Activated T-helper 1 cell treated with anti-CD3 and anti-CD28 coated beads, Interleukin-2, amount 50 U/mL, for 16 hours (primary cell): ENCODE measurements around the gene FAXC.

Experiments
- DNase-seq, 2 donors: peaks; one replicate each; pipeline ENCODE4 v3.0.0-alpha.2; 2020; ENCODE audit warnings: low read depth in 1 of 2, low spot score in 1 of 2

Gene FAXC

GRCh38 chr6:99349171-99350141 is at the start of gene FAXC:
Gene FAXC (minus strand): TSS chr6:99349674. CDS start chr6:99349372, 302 bp downstream.
- DNase-seq, result no peak

GRCh38 chr6:99397287-99397686 is 47.8 kb upstream of the FAXC start:
- no peak for DNase-seq

GRCh38 chr6:99393698-99394531 is 44.4 kb upstream of the FAXC start, which contains the start of gene COQ3:
Gene COQ3 (minus strand): TSS chr6:99394195. CDS start chr6:99394179, 16 bp downstream.
- peak; percentile 39 to 49 for DNase-seq

GRCh38 chr6:99393366-99393697 is 43.9 kb upstream of the FAXC start:
- DNase-seq, result no peak

GRCh38 chr6:99390896-99391295 is 41.4 kb upstream of the FAXC start:
- DNase-seq, result no peak

- DNase-seq, result no peak
Observed at GRCh38 chr6:99384507-99384906, 35.0 kb upstream of the FAXC start.

GRCh38 chr6:99378636-99379035 is 29.2 kb upstream of the FAXC start:
- no peak for DNase-seq

- no peak for DNase-seq
Observed at GRCh38 chr6:99369533-99369932, 20.1 kb upstream of the FAXC start.

GRCh38 chr6:99366852-99367251 is 17.4 kb upstream of the FAXC start:
- no peak for DNase-seq

- DNase-seq, result no peak
Observed at GRCh38 chr6:99364026-99364425, 14.6 kb upstream of the FAXC start.

GRCh38 chr6:99362678-99363268 is 13.3 kb upstream of the FAXC start:
- no peak for DNase-seq

GRCh38 chr6:99359800-99360199 is 10.3 kb upstream of the FAXC start:
- DNase-seq, result no peak

GRCh38 chr6:99356641-99357040 is 7.2 kb upstream of the FAXC start:
- DNase-seq, result no peak

GRCh38 chr6:99354983-99355382 is 5.5 kb upstream of the FAXC start:
- no peak for DNase-seq

GRCh38 chr6:99353126-99353525 is 3.7 kb upstream of the FAXC start:
- no peak for DNase-seq

GRCh38 chr6:99350573-99350972 is 1.1 kb upstream of the FAXC start:
- no peak for DNase-seq

- no peak for DNase-seq
Observed at GRCh38 chr6:99348288-99349170, 945 bp downstream of the FAXC start.

GRCh38 chr6:99347804-99348203 is 1.7 kb downstream of the FAXC start:
- DNase-seq, result no peak

- DNase-seq, result no peak
Observed at GRCh38 chr6:99346595-99346994, 2.9 kb downstream of the FAXC start.

GRCh38 chr6:99345164-99345563 is 4.3 kb downstream of the FAXC start:
- no peak for DNase-seq

GRCh38 chr6:99344289-99344688 is 5.2 kb downstream of the FAXC start:
- no peak for DNase-seq
